Stimulated activated CD4-positive, alpha-beta T cell treated with anti-CD3 and anti-CD28 coated beads, Interleukin-12 subunit alpha, Interleukin-12 subunit beta, amount 100 ng/mL, for 48 hours (primary cell): Measurements from ENCODE around the gene TLE3.

Experiments
- DNase-seq, 3 donors: peaks; one replicate each; pipeline ENCODE4 v3.0.0-alpha.2; 2020; ENCODE audit warnings: low read depth in 2 of 3, low spot score in 1 of 3

TLE3 gene

DNA sequence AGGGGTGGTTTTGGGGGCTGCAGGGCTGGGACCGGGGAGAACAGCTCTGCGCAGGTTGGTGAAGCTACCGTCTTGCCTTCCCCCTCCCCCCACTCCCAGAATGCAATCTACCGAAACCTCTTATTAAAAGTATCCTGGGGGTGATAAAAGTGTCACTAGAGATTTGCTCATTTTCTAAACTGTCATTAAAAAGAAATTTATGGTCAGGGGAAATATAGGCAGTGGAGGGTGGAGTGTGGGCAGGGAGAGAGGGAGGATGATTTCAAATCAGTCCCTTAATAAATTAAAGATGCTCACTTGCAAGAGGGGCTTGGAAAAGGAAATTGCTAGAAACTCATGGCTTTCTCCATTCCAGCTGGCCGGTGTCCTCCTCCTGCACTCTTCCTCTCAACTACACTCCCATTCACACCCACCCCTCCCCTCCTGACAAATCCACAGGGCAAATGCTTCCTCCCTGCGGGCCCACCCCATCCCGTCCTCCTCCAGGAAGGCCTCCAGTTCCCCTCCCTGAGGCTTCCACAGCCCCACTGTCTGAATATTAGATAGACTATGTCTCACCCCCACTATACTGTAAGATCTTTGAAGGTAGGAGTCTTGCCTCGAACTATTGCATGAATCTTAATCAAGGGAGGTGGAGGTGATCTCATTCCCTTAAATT, 83.9 kb downstream of the TLE3 start:
- no peak for DNase-seq

DNA sequence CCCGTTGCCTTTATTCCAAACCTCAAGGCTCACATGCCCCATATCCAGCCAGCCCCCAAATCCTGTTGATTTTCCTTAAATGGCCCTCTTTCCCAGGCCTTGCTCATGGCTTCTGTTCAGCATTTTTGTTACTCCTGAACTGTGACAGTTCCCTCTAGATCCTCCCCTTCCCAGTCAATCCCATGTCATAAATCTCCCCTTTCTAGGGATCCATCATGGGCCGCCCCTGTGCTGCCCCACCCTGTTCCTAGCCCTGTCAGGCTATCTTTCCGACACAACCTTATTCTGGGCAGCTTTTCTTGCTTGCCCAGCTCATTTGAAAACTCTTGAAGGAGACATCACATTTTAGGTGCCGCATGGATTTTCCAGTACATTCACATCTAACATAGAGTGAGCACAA, 84.8 kb downstream of the TLE3 start:
- DNase-seq: no peak

DNA sequence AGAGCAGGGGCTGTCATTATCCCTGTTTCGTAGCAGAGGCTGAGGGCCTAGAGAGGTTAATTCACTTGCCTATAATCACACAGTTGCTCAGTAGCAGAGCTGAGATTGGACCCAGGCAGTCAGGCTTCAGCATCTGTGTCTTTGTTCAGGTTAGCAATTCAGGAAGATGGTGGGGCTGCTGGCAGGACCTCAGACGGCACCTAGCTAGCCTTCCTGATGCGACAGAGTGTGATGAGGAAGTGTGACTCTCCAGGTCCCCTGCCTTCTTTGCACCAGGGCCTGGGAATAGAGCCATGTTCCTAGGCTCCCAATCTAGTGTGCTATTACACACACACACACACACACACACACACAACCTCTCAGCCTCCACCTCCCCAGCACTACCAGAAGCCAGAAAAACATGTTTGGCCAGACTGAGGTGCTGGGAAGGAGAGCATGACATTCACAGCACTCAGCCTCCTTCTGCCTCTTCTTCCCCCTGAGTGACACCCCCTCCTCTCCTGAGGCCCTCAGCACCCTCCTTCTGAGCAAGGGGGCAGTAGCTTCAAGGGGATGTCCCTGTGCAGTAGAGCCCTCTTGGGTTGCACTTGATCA, 88.9 kb downstream of the TLE3 start:
- no peak for DNase-seq

DNA sequence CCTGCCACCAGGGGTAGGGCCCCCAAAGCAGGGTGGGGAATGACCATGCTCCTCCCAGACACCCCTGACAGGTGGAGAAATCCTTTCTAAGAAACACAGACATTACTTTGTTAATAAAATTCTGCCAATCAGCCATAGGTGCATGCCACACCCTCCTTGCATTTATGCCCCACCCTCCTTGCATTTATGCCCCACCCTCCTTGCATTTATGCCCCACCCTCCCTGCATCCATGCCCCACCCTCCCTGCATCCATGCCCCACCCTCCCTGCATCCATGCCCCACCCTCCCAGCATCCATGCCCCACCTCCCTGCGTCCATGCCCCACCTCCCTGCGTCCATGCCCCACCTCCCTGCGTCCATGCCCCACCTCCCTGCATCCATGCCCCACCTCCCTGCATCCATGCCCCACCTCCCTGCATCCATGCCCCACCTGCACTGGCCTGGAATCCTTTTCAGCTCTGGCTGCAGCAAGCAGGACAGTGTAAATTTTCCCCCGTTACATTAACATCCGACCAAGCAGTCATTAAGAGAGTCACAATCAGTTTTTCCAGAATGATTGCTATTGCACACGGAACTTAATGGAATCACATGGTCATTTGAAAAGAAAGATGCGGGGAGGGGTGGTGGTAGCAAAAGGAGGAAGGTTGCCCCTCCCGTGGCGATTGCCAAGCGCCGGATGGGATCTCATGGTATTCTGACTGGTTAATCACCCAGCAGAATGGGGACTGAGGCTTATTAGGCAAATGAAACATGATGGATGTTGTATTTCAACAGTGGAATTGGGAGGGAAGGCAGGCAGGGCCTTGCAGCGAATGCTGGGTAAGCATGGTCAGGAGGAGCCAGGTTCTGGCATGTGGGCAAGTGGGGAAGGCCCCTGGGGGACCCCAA, 91.2 kb downstream of the TLE3 start:
- no peak for DNase-seq

DNA sequence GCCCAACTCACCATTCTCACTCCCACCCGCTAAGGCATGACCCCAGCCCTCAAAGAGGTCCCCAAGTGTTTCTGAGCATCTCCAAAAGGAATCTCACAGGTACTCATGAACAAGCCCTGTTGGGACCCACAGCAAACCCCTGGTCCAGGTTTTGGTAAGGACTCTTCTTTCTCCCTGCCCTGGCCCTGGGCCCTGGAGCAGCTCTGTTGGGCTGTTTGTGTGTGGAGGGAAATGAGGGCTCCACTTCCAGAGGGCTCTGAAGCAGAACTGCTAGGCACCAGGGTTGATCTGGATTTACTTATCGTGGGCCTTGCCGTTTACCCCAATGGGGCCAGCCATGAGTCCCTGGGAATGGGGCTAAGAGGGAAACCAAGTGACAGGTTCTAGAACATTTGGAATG, 92.9 kb downstream of the TLE3 start:
- DNase-seq: no peak

DNA sequence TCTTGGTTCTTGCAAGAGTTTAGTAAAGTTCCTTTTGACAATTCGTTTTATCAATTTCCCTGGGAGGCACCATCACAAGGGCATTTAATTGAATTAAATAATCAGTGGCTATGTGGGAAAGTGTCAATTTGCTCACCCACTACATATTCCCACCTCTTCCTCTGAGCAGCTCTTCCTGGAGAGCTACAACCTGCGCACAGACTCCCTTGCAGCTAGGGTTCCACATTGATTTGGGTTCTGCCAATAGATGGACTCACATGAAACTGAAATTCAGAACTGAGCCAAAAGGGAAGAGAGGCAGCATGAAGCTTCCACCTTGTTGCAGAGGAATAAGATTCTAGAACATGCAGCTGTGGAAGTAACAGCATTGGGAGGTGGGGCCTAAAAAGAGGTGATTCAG, 94.8 kb downstream of the TLE3 start:
- DNase-seq: no peak

DNA sequence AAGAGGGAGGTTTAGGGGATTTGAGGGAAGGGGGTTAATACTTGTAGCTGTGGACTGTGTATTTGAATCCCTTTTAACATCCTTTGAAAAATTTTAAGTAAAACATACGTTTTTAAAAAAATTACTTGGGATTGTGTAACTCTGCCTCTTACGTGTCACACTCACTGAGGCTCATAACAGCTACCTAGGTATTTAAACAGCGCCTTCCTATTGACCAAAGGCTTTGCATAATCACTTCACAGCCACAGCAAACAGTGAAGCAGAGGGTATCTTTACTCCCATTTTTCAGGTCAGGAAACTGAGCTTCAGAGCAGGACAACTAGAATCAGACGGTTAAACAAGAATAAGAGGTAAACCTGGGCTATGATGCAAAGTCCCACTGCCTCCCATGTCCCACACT, 95.9 kb downstream of the TLE3 start:
- no peak for DNase-seq

DNA sequence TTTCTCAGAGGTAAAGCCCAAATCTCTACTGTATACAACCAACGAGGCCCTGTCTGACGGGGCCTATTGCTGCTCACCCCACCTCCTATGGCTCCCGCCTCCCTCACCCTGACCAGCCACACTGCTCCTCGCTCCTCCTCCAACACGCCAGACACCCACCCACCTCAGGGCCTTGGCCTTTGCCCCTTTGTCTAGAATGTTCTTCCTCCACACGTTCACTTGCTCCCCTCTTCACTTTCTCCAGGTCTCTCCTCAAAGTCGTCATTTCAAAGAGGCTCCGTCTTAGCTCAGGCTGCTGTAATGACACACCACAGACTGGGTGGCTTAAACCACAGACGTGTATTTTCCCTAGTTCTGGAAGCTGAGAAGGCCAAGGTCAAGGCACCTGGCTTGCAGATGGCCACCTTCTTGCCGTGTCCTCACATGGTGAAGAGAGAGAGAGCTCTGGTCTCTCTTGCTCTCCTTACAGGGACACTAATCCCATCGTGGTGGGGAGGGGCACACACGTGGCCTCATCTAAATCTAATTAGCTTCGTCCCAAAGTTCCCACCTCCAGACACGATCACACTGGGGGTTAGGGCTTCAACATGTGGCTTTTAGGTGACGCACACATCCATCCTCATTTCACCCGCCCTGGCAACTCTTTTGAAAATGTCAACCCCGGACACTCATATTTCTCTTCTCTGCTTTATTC, 98.2 kb downstream of the TLE3 start:
- no peak for DNase-seq

DNA sequence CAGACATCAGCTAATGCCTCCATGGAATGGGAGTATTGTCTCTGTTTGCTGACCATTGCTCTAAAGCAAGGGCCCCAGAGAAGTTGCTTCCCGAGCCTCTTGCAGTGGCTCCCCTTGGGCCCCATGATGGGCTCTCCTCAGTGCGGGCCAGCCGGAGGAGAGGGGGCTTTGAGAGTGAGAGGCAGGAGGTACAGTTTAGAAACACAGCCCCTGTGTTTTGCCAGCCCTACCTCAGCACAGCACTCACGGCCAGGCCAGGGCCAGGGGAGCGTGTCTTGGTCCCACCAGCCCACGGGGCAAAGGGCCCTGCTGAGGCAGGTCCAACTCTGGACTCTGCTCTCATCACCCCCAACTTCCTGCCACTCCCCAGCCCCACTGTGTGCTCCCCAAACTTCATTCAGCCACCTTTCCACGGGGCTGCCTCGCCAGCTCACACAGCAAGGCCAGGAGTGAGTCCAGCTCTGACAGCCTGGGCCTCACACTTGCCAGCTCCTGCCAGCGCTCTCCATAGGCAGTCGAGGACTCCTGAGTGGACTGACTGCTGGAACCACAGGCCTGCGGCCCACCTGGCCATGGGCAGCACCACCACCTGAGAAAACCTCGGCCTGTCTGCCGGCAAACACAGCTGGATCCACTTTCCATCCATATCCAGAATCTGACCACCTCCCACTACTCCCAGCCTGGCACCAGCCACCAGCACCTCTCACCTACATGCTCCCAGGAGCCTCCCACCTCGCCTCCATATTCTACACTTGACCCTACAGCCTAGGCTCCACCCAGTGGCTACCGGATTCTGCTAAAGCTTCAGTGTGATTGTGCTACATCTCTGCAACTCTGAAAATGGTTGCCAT, 99.0 kb downstream of the TLE3 start:
- DNase-seq: no peak

DNA sequence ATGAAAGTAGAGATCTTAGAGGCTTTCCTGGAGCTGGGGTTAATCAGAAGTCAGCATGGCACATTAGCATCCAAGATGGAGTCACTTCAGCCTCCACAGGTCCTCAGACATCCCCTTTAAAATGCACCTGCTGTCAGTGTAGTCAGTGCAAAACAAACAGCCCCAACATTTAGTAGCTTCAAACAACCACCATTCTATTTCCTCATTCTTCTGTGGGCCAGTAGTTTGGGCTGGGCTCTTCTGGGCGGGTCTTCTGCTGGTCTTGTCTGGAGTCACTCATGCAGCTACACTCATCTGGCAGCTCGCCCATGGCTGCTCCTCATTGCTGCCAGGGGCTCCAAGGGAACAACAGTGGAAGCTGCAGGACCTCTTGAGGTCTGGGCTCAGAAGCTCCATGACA, 99.9 kb downstream of the TLE3 start:
- no peak for DNase-seq
